HG03060 (cell line): ENCODE data around the gene MORC4.

Experiments
- ATAC-seq: cut with Tn5 transposase; IDR thresholded peaks from one replicate; pipeline ENCODE4 v1.9.1; 2021; ENCODE audit warnings: low read depth, moderate number of reproducible peaks; ENCODE audit not compliant: unreplicated experiment

MORC4 gene

DNA sequence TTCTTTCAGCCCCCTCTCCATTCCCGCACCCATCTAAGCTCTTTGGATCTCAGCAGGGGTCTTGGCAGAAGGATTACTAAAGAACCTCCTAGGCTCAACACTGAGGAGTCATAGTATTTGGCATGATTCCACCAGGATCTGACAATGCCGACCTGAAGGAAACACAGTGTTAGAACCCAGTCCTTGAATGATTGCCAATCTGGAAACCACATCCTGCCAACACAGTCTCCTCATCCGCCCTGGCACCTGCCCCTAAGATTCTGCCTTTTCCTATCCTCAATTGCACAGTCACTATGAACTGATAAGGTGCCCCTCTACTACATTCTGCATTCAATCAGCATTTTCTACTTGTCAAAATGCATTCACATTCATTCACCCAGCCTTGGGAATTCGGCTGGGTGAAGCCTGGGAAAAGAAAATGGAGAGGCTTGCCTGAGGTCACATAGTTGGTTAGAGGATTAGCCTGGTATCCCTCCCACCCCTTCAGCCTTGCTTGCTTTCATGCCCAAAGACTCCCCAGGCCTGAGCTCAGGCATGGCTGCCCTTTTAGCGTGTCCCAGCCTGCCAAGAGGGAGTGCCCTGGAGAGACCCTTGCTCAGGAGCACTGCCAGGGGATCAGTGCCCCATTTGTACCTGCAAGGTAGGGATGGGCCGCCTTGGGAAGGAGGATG is 82.0 kb downstream of the MORC4 start:
- ATAC-seq, result no peak

DNA sequence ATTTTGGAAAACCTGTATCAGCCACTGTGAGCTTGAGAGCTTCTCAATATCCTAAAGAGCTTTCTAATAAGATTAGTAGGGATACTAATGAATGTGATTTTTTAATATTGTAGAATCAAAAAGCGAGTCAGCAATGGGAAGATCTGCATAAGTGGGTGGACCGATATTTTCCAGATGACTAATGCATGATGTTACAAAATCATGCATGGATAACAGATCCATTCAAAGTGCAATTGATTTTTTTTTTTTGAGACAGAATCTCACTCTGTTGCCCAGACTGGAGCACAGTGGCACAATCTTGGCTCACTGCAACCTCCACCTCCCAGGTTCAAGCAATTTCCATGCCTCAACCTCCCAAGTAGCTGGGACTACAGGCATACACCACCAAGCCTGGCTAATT is 87.1 kb downstream of the MORC4 start:
- no peak for ATAC-seq

DNA sequence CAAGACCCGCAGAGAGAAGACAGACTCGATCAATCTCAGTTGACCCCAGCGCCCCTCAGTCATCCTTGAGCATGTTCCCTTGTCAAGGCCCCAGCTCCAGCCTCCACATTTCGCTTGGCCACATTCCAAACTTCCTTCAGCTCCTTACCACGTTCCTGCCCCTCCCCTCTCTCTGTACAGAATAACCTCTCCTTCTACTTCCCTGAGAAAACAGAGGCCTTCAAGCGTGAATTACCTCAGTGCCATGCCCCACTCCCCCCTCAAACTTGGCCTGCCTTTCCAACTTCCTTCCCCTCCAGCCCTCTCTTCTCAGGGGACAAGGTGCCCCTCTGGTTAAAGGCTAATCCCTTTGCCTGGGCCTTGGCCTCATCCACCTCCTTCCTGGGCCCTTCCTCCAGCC is 93.7 kb downstream of the MORC4 start:
- no peak for ATAC-seq

DNA sequence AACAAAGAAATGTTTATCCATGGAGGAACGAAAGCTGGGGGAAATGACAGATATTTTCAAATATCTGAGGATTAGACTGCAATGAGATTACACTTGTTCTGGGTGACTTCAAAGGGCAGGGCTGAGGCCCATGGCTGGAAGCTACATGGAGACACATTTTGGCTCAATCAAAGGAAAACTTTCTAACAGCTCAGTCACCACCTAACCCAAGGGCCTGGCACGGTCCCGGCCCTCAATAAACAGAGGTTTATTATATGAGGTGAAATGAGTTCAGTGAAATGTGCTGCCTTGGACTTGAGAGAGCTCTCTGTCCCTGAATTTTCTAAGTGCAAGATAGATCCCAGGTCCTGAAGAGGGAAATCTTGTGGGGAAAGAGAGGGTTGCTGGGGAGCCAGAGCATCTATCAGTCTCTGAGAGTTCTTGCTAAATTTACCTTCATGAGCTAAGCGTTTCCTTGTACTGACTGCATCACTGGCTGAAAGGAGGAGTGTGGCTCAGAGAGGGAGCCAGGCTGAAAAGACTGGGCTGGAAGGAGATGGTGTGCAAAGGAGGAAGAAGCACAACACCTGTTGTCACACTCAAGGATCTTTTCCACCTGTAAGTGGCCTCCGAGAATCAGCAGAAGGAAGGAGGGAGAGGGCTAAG is 94.8 kb downstream of the MORC4 start:
- ATAC-seq, result no peak

DNA sequence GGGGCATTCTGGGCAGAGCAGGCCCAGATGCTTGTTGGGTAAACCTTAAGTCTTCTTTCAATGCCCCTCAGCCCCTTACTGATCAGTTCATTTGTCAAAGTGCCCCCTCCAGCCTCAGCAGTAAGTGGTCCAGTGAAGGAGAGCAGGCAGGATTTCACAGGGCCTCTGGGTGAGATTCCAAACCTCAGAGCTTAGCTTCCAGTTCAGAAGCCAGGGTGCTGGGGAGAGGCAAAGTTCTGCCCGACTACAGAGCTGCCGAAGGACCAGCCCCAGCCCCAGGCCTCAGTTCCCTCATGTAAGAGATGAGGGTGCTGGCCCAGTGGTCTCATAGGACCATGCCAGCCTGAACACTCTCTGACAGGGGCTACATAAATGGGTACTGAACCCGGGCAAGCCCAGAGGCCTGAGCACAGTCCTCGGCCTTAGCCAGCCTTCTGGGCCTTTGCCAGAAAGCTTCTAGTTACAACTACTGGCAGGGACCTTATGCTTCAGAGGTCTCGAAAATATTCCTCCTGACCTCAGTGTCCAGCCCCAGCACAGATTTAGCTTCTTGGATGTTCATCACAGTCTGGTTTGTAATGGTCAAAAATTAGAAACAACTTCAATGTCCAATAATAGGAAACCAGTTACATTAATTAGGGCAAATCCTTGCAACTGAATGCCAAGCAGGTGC is 96.0 kb downstream of the MORC4 start:
- no peak for ATAC-seq

DNA sequence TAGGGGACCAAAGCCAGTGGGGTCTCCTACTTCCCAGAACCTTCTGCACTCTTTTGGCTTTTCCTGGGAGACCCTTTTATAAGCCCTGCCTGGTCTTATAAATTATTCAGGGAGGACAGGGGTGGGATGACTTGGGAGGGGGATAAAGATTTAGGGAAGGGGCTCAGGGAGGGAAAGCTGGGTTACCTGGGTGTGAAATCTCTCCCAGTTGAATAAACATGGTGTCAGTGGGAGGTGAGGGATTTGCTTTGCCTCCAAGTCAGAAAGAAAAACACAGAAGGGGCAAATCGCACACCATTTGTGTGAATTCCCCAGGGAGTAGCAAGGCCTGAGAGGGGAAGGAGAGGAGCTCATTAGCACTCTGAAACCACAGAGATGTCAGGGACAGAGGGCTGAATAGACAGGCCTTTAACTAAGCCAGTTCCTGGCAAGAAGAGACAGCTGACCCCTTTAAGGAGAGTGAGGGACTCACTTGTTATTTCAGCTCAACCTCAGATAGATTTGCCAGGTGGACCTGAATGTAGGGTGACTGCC is 96.7 kb downstream of the MORC4 start, which contains the start of gene RIPPLY1:
TSS of gene RIPPLY1 (minus strand) at position 51 of the 534 bp plus-strand sequence. CDS start 54 bp downstream, outside the sequence.
- ATAC-seq, result no peak

DNA sequence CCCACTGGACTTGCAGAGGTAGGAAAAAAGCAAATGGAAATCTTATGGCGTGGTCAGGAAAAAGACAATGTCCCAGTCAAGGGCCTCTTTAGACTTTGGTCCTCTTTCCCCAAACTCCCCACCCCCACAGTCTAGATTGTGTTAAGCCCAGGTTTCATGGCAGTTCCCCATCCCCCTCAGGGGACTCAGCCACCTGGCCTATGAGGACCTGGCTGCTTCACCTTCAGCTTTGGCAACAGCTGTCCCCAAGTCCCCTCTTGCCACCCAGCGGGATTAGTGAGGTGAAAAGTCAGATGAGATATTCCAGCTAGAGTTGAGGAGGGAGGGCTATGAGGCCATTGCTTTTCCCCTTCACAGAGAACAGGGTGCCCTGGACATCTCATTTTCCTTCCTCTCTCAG is 97.3 kb downstream of the MORC4 start:
- no peak for ATAC-seq

DNA sequence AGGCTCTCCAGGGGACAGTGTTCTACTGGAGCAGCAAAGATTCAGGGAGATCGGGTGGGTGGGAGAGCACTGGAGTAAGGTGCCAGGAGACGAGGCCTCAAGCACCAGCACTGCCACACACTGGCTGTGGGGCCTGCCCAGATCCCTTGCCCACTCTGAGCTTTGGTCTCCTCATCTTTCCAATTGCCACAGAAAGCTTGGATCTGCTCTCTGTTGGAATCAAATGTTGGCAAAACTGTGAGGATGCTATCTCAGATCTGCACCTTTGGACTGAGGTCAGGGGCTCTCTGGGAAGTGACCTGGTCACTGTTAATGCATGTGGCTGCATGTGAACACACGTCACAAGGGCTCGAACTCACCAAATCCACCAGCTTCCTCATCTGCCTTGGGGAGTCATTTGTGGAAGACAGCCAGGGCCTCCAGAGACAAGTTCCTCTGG is 98.2 kb downstream of the MORC4 start:
- no peak for ATAC-seq

DNA sequence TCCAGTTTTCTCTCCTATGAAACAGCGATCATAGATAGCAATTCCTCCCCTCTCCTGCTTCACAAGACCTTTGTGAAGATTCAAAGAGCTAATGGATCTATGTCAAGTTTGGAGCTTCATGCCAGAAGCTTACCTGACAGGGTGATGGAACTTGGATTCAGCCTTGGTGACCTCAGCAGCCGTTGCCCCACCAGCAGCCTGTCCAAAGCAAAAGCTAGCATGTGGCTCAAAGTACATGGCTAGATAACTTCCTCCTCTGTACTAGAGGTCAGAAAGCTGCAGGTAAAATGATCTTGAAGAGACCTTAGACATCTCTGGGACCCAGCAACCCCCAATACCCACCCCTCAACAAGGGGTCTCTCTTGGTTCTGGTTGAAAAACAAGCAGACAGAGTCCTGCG is 98.7 kb downstream of the MORC4 start:
- no peak for ATAC-seq

DNA sequence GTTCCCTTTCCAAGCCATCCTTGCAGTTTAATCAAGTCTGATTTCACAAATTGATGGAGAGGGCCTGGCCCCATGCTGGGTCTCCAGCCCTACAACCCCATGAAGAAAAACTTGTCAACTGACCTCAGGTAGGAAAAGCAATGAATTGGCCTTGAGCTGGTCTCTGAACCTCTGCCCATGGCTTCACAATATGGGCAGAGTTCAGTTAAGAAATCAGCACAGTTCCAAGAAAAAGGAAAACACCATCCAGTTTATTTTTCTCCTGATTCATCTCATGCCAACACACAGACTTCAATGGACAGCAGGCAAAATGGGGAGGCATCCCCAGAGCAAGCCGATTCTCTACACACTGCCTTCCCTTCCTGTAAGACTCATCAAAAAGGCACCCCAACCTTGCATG is 100.2 kb downstream of the MORC4 start:
- ATAC-seq, result no peak

DNA sequence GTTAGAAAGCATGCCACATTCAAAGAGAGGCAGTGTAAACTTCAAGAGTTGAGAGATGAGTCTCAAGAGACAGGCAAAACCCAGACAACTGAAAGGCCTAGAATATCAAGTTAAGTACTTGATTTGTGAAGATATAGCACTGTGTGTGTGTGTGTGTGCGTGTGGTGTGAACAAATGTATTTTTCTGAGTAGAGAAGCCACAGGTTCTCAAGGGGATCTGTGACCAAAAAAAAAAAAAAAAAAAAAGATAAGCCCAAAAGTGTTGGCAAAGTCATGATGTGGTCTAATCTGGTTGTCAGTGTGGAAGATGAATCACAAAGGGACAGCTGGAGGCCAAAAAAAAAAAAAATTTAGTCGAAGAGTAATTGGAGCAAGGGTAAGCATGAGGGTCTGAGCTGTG is 100.7 kb downstream of the MORC4 start:
- no peak for ATAC-seq

DNA sequence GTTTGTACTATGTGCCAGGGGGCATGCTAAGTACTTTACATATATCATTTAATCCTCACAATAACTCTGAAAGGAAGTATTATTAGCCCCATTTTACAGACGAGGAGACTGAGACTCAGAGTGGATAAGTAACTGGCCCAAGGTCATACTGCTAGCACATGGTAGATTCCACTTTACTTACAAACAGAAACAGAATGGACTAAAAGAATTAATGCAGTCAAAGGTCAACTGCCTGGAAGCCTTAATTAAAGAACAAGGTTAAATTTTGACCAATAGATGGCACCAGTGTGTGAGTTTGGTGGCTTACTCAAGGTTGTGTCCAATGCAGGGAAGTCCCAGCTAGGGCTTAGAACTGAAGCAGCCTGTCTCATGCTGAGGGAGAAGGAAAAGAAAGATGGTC is 101.5 kb downstream of the MORC4 start:
- ATAC-seq, result no peak

DNA sequence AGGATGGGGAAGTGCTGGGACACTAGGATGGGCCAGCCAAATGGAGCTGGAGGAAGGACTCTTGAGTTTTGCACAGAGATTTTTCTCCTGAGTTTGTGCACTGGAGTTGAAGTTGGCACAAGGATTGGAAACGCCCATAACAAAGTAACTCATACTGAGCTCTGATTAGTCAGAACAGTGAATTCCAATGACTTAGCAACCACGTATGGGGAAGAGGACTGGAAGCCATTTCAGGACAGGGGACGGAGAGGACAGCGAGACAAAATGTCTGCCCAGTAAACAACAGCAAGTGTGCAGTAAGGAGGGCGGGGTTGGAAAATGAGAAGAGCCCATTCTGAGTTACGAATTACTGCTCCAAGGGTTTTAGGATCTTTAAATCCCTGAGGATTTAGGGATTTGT is 102.8 kb downstream of the MORC4 start:
- ATAC-seq, result no peak

DNA sequence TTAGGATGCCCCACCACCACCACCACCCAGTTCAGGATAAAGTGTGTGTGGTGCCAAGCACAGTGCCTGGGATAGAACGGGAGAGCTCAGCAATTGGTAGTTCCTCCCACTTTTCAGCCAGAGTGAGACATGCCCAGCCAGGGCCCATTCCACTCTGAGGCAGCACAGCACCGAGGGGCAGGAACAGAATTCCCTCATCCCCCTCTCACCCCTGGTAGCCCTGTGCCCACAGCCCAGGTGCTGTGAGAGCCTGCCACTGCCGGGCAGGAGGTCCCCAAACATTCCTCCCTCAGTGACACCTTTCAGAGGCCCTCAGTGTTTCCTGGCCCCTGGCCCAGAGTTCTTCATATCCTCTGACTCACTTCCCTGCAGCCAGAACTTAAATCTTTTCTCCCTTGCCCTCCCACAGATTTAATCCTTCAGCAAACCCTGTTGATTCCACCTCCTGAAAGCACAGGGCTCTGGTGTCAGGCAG is 105.0 kb downstream of the MORC4 start:
- no peak for ATAC-seq

DNA sequence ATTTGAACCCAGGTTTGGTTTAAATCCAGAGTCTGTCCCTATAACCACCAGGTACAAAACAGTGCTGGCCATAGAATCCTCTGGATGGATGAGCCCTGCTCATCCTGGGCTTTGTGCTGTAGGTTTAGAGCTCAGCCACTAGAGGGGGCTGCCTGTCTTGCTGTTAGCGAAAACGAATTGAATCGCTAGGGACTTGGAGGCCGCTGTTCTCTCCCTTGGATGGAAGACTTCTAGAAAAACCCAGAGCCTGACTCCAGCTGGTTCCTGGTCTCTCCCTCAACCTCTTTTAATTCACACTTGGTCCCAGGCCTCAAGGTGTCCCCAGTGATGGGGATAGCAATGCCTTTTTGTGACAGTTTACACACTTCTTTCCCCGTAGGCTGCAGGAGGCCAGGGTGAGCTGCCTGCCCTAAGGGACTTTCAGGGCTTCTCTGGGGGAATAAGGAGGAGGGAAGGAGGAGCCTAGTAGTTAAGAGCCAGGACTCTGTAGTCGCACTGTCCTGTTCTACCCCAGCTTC is 105.6 kb downstream of the MORC4 start:
- ATAC-seq, result no peak

DNA sequence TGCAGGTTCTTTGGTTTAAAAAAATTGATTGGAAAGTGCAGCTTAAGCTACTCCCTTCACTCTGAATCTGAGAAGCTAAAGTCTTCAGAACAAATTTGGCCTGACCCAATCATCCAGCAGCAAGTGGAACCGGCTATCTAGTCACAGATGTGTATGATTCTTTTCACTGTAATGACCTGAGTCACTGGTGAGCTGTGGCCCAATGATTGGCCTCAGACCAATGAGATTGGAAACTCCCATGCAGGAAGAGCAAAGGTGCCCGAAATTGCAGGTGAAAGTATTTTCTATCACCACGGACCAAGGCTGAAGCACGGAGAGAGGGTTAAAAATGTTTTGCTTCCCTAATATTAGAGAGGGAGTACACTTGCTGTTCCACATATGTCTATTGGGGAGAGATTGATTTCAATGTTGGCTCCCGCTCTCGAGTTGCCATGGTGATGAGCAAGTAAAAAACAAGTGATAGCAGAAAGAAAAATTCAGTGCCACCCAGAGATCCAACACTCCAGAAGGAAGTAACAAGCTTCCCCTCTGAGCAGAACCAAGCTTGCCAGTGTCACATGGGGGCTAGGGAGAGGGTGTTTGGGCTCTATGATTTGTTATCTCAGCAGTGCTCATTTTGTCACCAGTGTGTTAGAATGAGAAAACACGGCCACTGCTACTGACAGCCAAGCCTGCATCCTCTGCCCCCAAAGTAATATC is 108.1 kb downstream of the MORC4 start:
- ATAC-seq, result no peak
